NCI-H1694 (cell line): ENCODE measurements around the gene IGF1R.

Experiments
- DNase-seq: peaks from one replicate; lab custom pipeline; 2025; lab: John Stamatoyannopoulos, UW

IGF1R gene

DNA sequence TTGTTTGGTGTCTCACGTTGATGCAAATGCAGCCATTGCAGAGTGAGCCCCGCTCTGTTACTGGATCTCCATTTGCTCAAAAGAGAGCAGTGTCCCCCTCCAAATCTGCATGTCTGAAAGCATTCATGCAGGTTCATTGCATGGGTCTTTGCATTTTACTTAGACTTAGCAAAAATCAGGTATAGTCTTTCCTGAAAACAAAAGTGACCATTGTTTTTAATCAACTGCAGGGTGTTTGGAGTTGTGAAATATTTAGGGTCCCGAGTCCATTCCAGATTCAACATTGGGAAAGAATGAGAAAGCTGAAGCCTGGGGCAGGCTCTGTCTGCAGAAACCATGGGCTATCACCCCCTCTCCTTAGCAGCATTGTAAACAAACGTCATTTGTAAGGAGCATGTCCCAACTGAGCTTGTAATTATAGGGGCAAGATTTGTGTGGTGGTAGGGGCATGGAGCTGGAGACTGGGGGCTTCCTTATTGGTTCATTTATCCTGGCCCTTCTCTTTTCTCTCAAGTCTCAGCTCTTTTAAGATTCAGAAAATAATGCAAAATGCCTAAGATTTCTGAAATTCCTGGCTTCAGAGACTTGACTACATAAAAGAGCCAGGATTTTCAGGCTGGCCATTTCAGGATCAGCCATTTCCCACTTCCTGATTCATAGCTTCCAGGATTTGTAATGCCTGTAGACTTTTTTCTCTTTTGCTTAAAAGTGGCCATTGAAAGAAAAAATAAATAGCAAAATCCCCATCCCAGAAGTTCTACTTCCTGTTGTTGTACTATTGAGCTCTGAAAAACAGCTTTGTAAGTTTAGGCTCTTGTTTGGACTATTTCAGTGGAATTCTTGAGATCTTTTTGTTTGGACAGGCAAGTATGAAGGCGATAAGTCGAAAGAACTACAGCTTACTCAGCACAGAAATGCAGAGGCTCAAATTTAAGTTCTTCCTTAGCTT, 23.0 kb downstream of the IGF1R start:
- DNase-seq, result no peak

DNA sequence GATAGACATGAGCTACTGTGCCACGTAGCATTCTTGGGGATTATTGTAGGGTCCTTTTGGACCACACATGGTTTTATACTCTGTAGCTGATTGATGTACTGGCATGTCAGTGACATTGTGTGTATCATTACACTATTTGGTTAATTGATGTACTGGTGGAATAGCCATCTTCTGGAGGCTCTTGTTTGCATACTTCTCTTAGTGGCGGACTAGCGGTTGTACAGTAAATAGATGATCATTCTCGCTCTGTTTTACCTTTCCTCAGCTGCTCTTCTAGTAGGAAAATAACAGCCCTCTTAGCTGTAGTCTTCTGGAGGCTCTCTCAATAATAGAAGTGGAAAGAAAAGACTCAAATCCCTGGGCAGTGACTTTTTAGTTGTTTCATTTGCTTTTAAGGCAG, 24.8 kb downstream of the IGF1R start:
- no peak for DNase-seq

DNA sequence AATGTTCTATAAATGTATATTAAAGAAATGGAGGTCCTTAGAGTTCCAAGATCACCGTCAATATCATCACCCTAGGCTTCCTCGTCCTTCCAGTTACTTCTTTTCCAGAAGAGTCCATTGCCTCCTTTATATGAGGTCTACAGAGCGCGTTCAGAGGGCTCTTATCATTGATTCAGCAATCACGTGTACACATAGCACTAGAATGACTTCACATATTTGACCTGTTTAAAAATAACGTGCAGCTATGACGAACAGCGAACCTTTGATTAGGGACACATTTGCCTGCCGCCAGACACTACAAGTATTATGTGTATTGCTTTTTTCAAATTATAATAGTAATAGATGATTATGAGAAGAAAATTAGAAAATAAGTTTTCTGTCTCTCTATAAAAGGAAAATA, 26.0 kb downstream of the IGF1R start:
- no peak for DNase-seq

DNA sequence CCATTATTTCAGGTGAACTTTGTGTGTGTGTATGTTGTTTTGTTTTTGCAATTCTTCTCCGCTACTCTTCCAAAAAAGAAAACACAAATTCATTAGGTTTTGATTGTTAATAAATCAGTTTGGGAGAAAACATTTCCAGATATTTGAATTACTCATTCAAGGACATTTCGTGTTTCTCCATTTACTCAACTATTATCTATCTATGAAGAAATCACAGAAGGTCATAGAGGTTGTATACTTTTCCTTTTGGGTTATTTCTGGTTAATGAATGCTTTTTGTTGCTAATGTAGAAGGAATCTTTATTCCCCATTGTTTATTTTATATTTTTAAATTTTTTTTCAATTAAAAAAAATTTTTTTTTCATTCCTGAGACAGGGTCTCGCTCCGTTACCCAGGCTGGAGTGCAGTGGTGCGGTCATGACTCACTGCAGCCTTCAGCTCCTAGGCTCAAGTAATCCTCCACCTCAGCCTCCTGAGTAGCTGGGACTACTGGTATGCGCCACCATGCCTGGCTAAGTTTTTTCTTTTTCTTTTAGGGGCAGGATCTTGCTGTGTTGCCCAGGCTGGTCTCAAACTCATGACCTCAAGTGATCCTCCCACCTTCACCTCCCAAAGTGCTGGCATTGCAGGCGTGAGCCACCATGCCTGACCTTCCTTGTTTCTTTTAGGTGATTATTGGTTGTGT, 28.4 kb downstream of the IGF1R start:
- DNase-seq, result no peak

DNA sequence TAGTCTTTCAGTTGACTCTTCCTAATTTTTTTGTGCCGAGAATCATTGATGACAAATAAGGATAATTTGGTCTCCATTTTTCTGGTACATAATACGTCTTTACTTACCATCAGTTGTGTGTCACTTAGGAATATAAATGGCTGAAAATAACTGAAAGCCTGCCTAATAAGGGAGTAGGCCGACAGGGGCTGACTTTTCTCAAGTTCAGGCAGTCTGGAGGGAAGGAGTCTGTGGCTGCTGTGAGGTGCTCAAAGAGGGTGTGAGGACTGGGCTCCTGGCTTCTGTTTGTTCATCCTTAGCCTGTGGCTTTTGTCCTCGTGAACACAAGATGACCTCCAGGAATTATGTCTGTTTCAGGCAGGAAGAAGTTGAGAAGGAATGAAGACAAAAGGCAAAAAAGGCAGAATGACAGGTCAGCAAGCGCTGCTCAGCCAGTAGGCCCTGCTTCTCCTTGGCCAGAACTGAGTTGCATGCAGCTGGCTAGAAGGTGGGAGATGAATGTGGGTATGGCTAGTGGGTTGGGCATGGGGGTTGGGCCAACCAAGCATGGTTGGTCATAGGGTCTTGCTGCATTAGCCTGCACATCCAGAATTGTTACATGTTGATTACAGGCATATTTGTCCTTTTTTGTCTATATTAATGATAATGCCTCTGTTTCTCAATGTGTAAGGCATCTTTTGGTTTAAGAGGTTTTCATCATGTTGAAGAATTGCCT, 29.2 kb downstream of the IGF1R start:
- DNase-seq, result no peak

DNA sequence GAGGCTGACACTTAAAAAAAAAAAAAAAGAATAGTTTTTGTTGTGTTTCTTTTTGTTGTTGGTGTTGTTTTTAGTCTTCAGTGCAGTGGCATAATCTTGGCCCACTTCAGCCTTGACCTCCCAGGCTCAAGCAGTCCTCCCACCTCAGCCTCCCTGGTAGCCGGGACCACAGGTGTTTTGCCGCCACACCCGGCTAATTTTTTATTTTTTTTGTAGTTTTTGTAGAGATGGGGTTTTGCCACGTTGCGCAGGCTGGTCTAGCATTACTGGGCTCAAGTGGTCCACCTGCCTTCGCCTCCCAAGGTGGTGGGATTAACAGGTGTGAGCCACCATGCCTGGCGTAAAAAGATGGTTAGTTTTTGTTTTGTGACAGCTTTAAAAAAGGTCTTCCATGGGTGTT, 30.1 kb downstream of the IGF1R start:
- no peak for DNase-seq

DNA sequence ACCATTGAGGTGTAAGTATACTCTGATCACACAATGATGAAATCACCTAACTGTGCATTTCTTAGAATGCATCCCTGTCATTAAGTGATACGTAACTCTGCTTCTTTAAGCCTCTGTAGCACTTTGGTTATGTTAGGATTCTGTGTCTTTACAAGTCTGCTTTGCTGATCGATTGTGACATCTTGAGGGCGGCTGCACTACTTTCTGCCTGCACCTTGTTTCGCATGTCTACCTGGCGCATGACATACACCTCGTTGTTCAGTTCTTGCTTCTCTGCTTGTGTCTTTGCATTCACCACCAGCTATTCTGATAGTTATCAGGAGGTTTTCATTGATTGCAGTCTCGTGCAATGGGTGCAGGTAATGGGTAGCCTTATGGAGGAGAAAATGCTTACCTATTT, 32.7 kb downstream of the IGF1R start:
- no peak for DNase-seq

DNA sequence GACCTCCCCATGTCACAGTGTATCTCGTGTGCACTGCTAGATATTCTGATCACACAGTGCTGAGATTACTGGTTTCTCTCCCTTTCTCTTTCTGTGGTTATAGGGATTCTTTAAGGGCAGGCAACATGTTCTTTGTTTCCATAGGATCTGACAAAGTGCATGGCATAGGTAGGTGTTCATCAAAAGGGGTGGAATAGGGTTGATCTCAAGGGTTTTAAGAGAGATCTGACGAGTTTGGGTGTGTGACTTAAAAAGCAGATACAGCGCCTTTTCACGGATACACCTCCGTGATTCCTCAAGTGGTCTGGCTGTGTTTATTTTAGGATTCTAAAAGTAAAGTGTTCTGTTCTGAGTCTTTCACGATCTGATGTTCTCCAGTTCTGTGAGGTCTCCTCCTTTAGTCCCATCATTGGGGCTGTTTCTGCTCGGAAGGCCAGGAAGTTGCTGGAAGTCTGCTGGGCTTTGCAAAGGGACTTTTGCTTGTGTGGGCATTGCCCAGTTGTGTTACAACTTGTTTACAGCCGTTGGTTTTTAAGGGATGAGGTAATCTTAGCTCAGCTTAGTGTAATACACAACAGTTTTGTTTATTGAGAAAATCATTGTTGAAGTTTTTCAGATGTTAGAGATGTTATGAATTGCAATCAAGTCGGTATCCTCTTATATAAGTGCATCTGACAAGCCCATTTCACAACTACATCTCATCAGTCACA, 34.8 kb downstream of the IGF1R start:
- DNase-seq, result no peak

DNA sequence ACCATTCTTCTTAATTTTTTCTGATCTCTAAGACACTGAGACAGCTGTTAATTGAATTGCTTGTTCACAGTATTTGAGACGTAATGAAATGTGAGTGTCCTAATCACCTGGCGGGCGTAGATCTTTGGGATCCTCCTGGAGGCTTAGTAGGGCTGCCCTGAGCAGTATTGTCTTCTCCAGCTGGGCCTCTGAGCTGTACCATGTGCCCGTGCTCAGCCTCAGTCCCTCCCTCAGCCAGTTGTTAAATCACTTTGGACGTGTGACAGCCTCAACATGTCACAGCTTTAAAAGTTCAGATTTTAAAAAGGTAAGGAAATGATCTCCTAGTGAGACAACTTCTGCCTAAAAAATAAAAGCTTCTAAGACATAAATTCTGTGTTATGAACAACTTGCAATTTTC, 35.5 kb downstream of the IGF1R start:
- no peak for DNase-seq

DNA sequence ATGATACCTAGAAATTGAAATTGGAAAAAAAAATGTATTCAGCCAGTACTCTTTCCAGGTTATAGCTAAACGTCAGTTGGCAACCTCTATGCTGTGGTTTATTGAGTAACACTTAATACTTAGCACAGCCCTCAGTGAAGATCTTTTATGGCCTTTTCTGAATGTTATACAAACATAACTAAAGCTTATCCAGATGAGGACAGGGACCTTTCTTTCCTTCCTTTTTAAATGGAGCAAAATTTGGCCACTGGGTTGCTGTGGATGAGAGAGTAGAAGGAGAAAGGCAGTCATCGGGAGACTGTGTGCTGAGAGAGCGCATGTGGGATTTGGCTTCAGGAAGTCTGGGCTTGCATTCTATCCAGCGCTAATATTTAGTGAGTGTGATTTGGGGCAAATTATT, 36.1 kb downstream of the IGF1R start:
- no peak for DNase-seq

DNA sequence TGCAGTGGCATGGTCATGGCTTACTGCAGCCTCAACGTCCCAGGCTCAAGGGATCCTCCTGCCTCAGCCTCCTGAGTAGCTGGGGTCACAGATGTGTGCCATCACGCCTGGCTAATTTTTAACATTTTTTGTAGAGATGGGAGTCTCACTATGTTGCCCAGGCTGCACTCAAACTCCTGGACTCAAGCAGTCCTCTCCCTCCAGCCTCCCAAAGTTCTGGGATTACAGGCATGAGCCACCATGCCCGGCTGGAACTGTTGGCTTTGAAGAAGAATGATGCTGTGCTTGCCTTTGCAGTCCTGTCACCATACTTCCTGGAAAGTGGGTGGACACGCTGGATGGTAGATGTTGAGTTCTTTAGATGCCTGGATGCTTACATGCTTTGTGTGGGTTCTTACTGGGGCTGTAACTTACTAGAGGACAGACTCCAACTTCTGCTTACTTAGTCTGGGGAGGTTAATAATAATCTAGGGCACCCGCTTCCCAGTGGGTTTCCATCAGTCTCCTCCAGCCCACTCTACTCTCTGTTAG, 36.7 kb downstream of the IGF1R start:
- DNase-seq, result no peak

DNA sequence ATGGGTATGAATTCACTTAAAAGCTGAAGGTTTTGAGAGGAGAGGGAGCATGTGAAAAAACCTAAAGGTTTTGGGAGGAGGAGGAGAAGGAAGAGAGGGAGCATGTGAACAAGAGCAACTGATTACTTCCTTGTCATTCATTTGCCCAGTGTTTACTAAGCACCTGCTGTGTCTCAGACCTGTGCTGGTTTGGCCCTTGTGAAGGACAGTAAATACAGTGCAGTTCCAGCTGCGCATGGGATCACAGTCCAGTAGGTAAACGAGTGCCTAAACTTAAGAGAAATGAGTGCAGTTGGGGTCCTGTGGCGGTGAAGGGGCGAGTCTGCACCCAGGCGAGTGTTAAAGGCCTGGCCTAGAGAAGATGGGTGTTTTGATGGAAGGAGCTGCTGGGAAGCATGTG, 38.6 kb downstream of the IGF1R start:
- DNase-seq, result no peak

DNA sequence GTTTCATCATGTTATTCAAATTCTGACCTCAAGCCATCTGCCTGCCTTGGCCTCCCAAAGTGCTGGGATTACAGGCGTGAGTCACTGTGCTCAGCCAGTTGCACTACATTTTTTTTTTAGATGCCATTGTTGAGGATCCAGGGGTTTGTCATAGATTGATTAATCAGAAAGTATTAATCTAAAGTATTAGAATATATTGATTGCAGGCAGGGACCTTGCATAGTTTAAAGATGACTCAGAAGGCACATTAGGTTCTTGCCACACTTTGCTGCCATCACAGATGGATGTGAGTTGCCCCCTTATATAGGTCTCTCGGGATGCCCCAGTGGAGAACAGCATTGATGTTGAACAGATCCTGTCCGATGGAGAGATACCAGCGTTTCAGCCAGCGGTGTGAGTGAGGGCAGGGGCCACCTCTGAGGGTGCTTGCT, 41.1 kb downstream of the IGF1R start:
- no peak for DNase-seq

DNA sequence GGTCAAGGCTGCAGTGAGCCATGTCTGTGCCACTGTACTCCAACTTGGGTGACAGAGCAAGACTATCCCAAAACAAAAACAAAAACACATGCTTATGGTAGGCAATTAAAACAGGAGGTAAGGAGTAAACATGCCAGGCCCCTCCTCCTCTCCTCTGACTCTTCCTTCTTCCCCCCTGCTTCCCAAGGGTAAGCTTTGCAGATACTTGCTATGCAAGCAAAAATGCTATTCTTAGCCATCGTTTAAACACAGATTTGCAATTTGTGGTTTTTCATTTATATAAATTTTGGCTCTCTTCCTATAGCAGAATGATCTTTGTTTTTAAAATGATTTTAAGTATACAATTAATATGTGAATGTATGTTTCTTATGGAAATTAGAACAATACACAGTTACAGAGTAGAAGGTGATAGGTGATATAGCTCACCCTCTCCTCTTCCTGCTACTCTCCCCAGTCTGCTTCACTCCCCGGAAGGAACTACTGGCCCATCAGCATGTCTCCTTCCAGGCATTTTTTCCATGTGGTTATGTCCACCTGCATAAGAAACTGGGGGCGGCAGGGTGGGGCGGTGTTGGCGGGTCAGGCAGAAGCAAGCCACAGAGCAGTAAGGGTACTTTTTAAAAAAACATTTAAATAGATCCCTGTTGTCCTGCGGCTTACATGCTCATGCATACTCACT, 42.1 kb downstream of the IGF1R start:
- DNase-seq, result no peak

DNA sequence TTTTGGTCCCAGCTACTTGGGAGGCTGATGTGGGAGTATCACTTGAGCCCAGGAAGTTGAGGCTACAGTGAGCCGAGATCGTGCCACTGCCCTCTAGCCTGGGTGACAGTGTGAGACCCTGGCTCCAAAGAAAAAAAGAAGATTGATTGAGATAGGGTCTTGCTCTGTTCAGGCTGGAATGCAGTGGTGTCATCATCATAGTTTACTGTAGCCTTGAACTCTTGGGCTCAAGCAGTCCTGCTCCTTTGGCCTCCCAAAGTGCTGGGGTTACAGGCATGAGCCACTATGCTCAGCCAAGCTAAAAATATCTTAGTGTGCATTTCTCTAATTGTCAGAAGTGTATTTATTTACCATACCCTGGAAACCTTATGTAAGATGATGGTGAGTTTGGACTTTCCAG, 43.9 kb downstream of the IGF1R start:
- DNase-seq, result no peak

DNA sequence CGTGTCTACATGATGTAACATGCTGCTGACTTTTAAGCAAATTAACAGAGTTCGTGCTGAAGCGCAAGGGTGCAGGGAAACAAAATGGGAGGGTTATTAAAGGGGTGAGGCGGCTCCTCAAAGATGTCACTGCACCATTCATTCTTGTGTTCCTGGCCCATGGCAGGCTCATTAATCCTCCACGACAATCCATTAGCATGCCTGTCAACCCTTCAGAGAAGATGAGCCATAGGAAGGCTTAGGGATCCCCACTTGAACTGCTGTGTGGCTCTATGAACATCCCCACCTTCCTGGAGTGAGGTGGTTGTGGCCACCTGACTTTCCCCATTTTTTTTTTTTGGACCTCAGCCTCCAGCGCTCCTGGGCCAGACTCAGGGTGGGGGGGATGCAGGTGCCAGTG, 45.8 kb downstream of the IGF1R start:
- DNase-seq, result no peak

DNA sequence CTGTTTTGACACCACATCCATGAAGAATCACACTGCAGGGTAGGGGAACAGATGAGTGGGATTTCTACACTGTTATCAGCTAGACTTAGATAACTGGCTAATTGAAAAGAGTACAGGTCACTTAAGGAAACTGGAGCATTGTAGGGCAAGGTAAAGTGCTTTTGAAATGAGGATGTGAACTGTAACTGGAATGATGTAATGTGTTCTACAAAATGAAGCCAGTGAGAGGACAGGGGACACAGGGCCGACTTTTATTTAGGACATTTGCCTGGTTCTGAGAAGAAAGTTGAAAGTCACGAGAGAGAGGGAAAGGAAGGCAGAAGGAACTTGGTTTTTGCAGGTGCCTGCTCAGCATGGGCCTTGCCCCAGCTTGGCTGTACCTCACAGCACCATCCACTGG, 50.5 kb downstream of the IGF1R start:
- no peak for DNase-seq

DNA sequence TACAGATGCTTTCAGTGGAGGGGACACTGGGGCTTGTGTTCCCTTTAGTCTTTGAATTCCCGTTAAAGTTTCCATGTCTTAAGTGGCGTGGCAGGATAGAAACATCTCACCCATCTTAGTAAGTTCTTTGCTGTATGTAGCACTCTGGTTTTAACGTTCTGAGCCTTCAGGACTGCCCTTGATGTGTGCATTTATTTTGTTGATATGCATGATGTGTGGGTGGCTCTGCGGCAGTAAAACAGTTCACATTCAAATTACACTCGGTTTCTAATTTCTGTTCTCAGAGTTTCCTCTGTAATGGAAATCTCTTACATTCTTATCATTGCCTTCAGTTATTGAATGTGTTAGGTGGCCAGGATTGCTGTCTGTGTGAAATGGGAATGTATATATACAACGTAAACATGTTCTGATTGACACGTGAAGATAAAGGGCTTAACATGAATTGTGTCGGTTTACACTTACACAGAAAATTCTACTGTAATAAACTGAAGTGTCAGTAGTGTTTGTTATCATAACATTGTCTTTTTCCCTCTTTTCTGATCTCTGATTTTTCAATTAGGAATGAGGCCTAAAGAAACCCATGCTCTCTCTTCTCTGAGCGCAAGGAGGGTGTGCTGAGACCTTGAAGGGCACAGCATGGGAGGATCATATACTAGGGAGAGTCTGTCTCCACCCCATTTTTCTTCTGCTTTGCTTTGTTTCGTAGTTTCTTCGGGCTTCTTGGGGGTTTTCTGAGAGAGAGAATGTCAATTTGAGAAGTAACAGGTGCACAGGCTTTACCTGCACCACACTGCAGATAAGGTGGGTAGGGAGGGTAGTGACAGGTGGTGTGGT, 51.5 kb downstream of the IGF1R start:
- DNase-seq, result no peak

DNA sequence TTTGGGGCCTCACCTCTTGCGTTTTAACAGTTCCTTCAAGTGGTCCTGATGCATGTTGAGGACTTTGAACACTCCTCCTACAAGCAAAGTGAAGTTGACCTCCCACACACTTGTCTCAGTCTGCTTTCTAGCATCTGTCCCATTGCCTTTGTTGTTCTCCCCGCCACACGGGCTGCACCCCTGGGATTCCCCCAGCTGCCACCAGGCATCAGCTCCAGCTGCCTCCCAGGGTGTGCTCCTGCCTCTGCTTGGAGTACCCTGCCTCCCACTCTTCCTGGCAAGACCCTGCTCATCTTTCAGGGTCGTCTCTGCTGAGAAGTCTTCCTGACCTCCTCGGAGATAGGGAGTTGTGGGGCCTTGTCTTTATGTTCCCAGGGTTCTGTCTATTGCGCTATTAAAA, 52.2 kb downstream of the IGF1R start:
- DNase-seq, result peak; percentile 10

DNA sequence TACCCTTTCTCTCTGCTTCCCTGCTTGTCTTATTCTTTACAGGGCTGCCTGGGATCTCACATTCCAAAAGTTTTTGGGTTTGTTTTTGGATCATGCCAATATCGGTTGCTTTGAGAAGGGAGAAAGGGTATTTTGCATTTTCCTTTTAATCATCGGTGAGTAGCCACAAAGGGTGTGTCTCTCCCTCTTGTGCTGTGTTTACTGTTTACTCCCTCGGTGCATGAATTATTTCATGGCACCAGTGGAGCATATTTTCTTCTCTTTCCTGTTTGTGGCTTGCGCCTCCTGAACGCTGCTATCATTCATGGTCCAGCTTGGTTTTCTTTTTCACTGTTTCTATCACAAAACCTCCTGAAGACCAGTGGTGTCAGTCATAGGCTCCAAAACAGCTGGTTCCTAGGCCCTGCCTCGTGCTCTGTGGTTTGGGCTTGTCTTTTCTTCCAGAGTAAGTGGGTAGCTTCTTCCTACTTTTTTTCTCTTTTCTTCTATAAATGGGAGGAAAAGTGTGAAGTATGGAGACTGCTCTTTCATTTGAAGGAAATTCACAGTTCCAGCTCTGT, 54.9 kb downstream of the IGF1R start:
- DNase-seq, result no peak
